ENCODE measurements around the gene SOCS7.

GRCh38 chr17:38326996-38327792 lies 24.4 kb upstream of the SOCS7 start:
- TF ChIP-seq, protein P1, sequence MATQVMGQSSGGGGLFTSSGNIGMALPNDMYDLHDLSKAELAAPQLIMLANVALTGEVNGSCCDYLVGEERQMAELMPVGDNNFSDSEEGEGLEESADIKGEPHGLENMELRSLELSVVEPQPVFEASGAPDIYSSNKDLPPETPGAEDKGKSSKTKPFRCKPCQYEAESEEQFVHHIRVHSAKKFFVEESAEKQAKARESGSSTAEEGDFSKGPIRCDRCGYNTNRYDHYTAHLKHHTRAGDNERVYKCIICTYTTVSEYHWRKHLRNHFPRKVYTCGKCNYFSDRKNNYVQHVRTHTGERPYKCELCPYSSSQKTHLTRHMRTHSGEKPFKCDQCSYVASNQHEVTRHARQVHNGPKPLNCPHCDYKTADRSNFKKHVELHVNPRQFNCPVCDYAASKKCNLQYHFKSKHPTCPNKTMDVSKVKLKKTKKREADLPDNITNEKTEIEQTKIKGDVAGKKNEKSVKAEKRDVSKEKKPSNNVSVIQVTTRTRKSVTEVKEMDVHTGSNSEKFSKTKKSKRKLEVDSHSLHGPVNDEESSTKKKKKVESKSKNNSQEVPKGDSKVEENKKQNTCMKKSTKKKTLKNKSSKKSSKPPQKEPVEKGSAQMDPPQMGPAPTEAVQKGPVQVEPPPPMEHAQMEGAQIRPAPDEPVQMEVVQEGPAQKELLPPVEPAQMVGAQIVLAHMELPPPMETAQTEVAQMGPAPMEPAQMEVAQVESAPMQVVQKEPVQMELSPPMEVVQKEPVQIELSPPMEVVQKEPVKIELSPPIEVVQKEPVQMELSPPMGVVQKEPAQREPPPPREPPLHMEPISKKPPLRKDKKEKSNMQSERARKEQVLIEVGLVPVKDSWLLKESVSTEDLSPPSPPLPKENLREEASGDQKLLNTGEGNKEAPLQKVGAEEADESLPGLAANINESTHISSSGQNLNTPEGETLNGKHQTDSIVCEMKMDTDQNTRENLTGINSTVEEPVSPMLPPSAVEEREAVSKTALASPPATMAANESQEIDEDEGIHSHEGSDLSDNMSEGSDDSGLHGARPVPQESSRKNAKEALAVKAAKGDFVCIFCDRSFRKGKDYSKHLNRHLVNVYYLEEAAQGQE (IDR thresholded peaks at IDR 0.05; ENCODE audit: unreplicated experiment) = no peak
- TF ChIP-seq CTCF (conservative IDR thresholded peaks at IDR 0.05; ENCODE audit: low read depth in 2 of 2) (no peak), POLR2AphosphoS5 (IDR thresholded peaks at IDR 0.05; ENCODE audit: low read depth) (no peak), EZH2 (IDR thresholded peaks at IDR 0.05; ENCODE audit: low read depth, unreplicated experiment) (no peak), STAT1 (IDR thresholded peaks at IDR 0.05; ENCODE audit: unreplicated experiment) (no peak), JUNB (IDR thresholded peaks at IDR 0.05; ENCODE audit: unreplicated experiment) (no peak)
